Suppressor macrophage (primary cell): Measurements from ENCODE around the gene VWCE.

Experiments
- DNase-seq, 4 experiments: peaks; one replicate each; pipeline ENCODE4 v3.0.0-alpha.2; 2020 to 2022
- total RNA-seq, 17 experiments: gene quantifications; one replicate each; lab custom pipeline; 2026; ENCODE audit warnings: mixed read lengths in 6 of 17, inconsistent platforms in 3 of 17; lab: John Stamatoyannopoulos, UW

The VWCE gene
- 0.14 to 4.4 (median 0.47) reads per million in 17 experiments for total RNA-seq

- peak; percentile 62 to 86 (median 70) for DNase-seq
Observed at GRCh38 chr11:61294717-61295595, at the start of gene VWCE. TSS of gene VWCE (minus strand) at chr11:61295316. CDS start at chr11:61295037, 279 bp downstream.

DNA sequence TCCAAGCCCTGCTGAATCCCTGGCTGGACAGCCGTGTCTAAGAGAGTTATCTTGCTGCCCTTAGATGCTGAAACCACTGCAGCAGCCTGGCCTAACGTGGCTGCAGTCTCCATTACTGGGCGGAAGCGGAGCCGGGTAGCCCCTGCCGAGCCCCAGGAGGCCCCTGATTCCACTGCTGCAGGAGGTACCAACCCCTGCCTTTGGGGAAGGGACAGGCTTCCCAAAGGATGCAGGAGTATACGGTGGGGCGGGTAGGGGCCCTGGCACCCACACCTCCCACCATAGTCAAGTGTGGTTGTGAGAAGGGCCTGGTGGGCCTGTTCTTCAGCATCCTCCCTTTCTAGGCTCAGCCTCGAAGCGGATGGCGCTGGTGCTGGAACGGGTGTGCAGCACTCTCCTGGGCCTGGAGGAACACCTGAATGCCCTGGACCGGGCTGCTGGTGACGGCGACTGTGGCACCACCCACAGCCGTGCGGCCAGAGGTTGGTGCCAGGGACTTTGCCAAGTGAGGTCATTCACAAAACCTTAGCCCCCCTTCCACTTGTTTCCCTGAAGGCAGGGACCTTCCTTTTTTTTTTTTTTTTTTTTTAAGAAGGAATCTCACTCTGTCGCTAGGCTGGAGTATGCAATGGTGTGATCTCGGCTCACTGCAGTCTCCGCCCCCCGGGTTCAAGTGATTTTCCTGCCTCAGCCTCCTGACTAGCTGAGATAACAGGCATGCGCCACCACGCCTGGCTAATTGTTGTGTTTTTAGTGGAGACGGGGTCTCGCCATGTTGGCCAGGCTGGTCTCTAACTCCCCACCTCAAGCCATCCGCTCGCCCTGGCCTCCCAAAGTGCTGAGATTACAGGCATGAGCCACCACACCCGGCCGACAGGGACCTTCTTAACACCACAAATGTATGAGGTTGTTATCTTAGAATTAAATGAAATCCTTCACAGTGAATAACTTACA, 49.0 kb upstream of the VWCE start:
- DNase-seq = no peak

- peak in 1 of 4 experiments; percentile 38 for DNase-seq
Observed at GRCh38 chr11:61342207-61342803, 47.2 kb upstream of the VWCE start.

DNA sequence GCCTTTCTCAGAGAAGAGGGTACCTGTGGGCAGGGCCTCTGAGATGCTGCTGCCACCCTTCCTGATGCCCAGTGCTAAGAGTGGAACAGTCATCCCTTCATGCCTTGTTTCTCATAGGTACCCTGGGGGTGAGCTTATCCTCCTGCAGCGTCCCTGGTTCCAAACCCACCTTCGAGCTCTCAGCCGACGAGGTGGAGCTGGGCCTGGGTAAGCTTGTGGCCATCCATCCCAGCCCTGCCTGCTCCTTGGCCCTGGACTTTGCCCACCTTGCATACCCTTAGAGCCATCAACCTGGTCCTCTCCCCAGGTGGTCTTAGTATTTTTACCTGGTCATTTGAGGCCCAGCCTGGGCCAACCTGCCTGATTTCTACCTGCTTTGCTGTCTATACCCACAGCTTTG, 46.6 kb upstream of the VWCE start:
- DNase-seq = no peak

- peak in 1 of 4 experiments; percentile 52 for DNase-seq
Observed at GRCh38 chr11:61340979-61341378, 45.9 kb upstream of the VWCE start.

DNA sequence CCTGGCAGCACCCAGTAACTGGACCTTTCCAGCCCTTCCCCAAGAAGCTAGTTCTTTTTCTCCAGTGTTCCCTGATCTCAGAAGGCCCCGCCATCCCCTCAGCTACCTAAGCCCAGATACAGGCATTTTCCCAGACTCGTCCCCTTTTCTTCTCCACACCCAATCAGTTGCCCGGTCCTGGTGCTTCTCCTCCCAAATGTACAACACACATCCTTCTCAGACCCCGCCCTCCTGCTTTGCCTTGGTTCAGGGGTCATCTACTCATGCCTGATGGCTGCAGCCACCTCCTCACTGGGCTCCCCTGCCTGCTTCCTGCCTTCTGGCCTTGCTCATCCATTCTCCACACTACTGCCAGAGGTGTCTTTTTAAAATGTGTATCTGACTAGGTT, 44.4 kb upstream of the VWCE start:
- no peak for DNase-seq

GRCh38 chr11:61338783-61339489, 43.8 kb upstream of the VWCE start:
- no peak for DNase-seq

GRCh38 chr11:61337706-61338470, 42.8 kb upstream of the VWCE start:
- DNase-seq = peak in 1 of 4 experiments; percentile 49

DNA sequence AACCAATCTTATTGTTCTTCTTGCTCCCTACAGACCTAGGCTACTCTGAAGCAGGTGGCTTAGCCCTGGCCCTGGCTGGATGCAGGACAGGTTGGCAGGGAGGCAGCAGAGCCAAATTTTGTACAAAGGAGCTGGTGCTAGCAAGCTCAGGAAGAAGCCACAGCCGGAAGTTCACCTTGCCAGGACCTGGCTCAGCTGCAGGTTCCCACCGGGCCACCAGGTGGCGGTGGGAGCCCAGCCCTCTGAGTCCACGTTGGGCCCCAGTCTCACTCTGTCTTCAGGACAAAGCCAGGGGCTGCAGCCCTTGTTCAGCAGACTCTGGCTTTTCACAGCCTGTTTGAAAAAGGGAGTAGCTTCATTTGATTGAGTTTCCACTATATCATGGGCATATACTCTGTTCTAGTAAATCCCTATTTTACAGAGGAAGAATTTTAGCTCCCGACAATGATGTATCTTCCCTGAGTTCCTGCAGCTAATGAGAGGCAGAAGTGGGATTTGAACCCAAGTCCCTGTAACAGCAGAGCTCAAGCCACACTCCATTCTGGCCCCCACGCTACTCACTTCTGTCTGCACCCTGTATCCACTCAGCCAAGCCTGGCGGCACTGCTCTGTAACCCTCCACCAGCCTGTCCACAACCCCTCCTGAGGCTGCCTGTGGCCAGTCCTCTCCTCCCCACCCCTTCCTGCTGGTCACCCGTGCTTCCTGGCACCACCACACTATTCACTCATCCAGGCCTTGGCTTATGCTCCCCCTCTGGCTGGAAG, 41.2 kb upstream of the VWCE start:
- DNase-seq = peak; percentile 79 to 90 (median 86)

DNA sequence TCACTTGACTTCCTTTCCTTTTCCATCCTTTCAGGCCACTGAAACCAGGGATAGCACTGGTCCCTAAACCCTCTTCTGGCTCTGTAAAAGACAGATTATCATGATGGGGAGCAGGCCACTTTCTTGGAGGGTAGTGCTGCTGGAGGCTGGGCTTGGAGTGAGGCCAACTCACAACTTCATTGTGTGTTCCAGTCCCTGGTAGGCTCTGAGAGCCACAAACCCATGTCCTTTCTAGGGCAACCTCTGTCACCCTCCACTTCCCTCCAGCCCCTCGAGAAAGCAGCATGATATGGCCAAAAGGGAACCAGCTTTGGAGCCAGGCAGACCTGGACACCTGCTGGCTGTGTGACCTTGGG, 40.2 kb upstream of the VWCE start:
- no peak for DNase-seq

GRCh38 chr11:61334434-61335354, 39.6 kb upstream of the VWCE start:
- peak in 1 of 4 experiments; percentile 41 for DNase-seq

DNA sequence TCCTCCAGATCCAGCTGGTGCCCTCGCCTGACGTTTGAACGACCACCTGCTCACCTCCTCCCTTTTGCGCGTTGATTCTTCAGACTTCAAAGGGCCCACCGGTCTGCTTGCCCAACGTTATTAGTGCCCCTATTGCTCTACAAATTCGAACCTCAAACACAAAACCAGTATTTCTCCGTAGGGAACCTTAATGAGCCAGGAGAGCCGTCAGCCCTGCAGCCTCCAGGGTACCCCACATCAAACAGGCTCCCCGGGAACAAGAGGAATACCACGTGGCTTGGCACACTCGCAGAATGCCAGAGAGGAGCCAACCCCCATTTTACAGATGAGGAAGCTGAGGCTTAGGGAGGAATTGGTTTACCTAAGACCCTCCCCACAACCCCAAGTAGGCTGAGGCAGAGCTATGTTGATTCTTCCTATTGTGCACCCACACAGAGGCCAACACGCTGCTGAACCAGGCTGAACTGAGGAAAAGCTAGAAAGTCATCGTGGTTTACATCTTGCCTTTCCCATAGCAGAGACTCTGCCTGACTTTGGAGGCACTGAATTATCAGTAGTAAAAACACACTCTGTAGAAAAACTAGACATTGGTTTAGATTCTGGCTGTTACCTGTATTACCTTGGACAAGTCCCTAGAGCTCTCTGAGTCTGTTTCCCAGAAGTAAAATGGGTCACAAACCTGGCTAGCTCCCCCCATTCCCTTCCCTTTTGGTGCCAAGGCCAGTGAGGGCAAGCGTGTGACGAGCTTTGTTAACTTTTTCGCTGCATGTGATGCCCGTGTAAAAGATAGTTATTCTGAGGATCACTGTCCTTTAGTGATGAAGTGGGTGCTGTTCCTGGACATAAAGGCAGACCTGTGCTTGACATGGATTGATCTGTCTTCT, 38.7 kb upstream of the VWCE start:
- DNase-seq = peak in 2 of 4 experiments; percentile 31 to 51

DNA sequence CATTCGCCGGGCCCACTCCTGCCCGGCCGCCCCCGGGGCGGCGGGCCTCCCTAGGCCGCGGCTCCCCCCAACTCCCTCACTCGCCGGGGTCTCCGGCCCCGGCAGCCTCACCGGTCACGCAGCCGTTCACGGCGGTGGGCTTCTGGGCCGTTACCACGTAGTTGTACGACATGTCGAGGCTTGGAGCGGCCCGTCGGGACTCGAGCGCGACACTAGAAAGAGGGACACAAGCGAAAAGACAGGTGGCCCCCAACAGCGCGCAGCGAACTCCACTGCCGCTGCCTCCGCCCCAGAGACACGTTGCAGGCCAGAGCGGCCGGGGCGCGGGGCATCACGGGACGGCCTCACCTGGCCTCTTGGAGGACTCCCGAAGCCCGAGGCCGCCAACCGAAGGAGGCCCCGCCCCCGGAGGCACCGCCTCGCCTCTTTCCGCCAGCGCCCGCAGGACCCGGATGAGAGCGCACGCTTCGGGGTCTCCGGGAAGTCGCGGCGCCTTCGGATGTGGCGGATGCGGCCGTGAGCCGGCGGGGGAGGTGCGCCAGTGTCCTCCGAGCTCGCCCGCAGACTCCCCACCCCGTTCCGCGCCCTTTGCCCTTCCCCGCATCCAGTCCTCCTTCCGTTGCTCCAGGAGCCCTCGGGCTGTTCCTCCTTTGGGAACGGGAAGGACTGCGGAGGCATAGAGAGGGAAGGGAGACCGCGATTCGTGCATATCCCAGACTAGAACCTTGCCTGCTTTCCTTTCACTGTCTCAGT, 37.9 kb upstream of the VWCE start, which contains the start of the genes DDB1 and TKFC:
TSS of gene DDB1 (minus strand) at position 309 of the 753 bp plus-strand sequence. CDS start at position 172, 137 bp downstream.
TSS of gene TKFC (plus strand) at position 432 of the 753 bp plus-strand sequence. CDS start 1,501 bp downstream, outside the sequence.
- peak; percentile 87 to 95 (median 90) for DNase-seq

DNA sequence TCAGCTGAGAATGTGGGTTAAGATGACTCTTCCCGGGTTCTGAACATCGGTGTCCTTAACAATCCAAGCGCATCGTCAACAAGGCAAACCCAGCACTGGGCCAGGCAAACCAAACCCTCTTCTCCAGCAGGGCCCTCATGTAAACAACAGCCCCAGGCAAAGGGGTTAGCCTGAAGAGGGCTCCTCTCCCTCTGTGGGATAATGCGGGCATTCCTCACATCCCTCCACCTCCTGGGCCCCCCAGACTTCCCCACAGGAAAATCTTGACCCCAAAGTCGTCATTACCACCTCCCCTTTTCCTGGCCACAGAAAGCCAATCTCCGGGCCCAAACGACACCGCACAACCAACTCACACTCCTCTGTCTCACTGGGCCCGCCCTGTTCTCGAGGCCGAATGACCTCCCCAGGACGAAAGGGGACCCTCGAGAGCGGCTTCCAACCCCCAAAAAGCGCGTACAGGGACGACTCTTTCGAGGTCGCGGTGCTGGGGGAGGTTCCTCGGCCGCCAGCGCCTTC, 37.2 kb upstream of the VWCE start:
- peak in 2 of 4 experiments; percentile 28 to 56 for DNase-seq

GRCh38 chr11:61331651-61332050, 36.5 kb upstream of the VWCE start:
- DNase-seq = peak; percentile 50 to 78 (median 68)

DNA sequence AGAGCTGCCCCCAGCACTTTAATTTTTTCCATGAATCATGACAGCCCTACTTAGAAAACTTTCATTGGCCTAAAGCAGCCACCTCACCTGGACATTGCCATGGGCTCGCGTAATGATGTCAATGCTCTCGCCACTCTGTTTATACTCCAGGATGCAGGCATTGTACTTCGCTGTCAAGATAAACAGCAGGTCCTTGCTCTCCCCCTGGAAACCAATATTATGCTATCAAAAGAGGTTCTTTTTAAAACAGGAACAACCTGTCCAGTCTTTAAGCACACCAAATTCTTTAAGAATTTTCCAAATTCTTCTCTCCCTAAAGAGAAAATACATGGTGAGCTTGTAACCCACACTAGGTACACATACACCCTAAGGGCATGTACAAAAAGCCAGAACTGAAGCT, 34.8 kb upstream of the VWCE start:
- no peak for DNase-seq

- DNase-seq = no peak
Observed at GRCh38 chr11:61328351-61328750, 33.2 kb upstream of the VWCE start.
